HepG2 (cell line): Measurements from ENCODE around the gene C3orf18. TPM values are rescaled to one million over a fixed set of nuclear protein-coding genes. Genes with fewer than 3 reads are reported as not detected.

Experiments
- ATF3 ChIP-seq: sonication (generic); formaldehyde crosslinking; IDR thresholded peaks from 2 replicates; pipeline ENCODE4 v1.4.0; 2020; ENCODE audit warnings: missing genetic modification reagents
- CHD2 ChIP-seq: IDR thresholded peaks from 2 replicates; pipeline ENCODE4 v1.6.1; 2011; ENCODE audit warnings: low read depth, low read length, improper control_type of control experiment
- ESRRA ChIP-seq: sonication (generic); formaldehyde crosslinking; IDR thresholded peaks from 2 replicates; pipeline ENCODE4 v1.5.1; 2020; ENCODE audit warnings: mild to moderate bottlenecking, low read depth, missing genetic modification reagents
- HNF1A ChIP-seq, 2 experiments: sonication (generic) in 1 of 2; formaldehyde crosslinking in 1 of 2; IDR thresholded peaks; 2 replicates each; pipeline versions ENCODE4 v1.4.0 to v1.6.1; 2016 to 2020; ENCODE audit warnings: borderline replicate concordance in 1 of 2, low read depth in 1 of 2, mild to moderate bottlenecking in 1 of 2, missing genetic modification reagents in 1 of 2
- KAT8 ChIP-seq: IDR thresholded peaks from 2 replicates; pipeline ENCODE4 v1.6.1; 2016; ENCODE audit warnings: missing genetic modification reagents, missing compliant biosample characterization
- MXD4 ChIP-seq: IDR thresholded peaks from 2 replicates; pipeline ENCODE4 v1.6.1; 2016; ENCODE audit warnings: mild to moderate bottlenecking, missing biosample characterization, missing genetic modification reagents
- NKX3-1 ChIP-seq: sonication (generic); formaldehyde crosslinking; IDR thresholded peaks from 2 replicates; pipeline ENCODE4 v1.5.0; 2020; ENCODE audit warnings: missing genetic modification reagents
- PHF5A ChIP-seq: IDR thresholded peaks from one replicate; pipeline ENCODE4 v1.6.1; 2018; ENCODE audit warnings: low read depth, missing genetic modification reagents; ENCODE audit not compliant: unreplicated experiment
- POLR2A ChIP-seq, 2 experiments: IDR thresholded peaks; 2 replicates each; pipeline ENCODE4 v1.6.1; 2011; ENCODE audit warnings: low read depth in 2 of 2, low read length in 2 of 2, mild to moderate bottlenecking in 1 of 2, moderate library complexity in 1 of 2; ENCODE audit not compliant: insufficient read depth in 1 of 2
- RORA ChIP-seq: sonication (generic); formaldehyde crosslinking; IDR thresholded peaks from 2 replicates; pipeline ENCODE4 v1.5.0; 2020; ENCODE audit warnings: mild to moderate bottlenecking, missing genetic modification reagents, moderate library complexity
- SOX13 ChIP-seq, 3 experiments: fragments of 450-650 bp in 1 of 3; sonication (generic) in 1 of 3; formaldehyde crosslinking in 1 of 3; IDR thresholded peaks in 2 of 3; conservative IDR thresholded peaks in 1 of 3; 2 replicates each; pipeline versions ENCODE4 v1.5.0 to v1.6.1; 2016 to 2020; ENCODE audit warnings: antibody characterized with exemption in 1 of 3, mild to moderate bottlenecking in 1 of 3, missing compliant biosample characterization in 1 of 3, missing genetic modification reagents in 1 of 3, moderate library complexity in 1 of 3
- SPEN ChIP-seq: sonication (generic); formaldehyde crosslinking; IDR thresholded peaks from 2 replicates; pipeline ENCODE4 v1.5.1; 2020; ENCODE audit warnings: low read depth, mild to moderate bottlenecking, missing genetic modification reagents
- SRSF4 ChIP-seq: fragments of 200-400 bp; formaldehyde crosslinking; IDR thresholded peaks from one replicate; pipeline ENCODE4 v1.6.1; 2018; ENCODE audit warnings: mild to moderate bottlenecking, low read depth, low read length, moderate library complexity; ENCODE audit not compliant: poor library complexity, severe bottlenecking
- STAT5B ChIP-seq: sonication (generic); formaldehyde crosslinking; IDR thresholded peaks from 2 replicates; pipeline ENCODE4 v1.4.0; 2020; ENCODE audit warnings: missing genetic modification reagents
- TFDP1 ChIP-seq: IDR thresholded peaks from 2 replicates; pipeline ENCODE4 v1.6.1; 2016; ENCODE audit warnings: missing compliant biosample characterization, missing genetic modification reagents, borderline replicate concordance
- ZFX ChIP-seq: sonication (generic); formaldehyde crosslinking; IDR thresholded peaks from 2 replicates; pipeline ENCODE4 v1.4.0; 2020; ENCODE audit warnings: mild to moderate bottlenecking, low read depth, missing genetic modification reagents, moderate library complexity
- ZGPAT ChIP-seq: IDR thresholded peaks from 2 replicates; pipeline ENCODE4 v1.6.1; 2016; ENCODE audit warnings: mild to moderate bottlenecking
- ZNF263 ChIP-seq: sonication (generic); formaldehyde crosslinking; IDR thresholded peaks from 2 replicates; pipeline ENCODE4 v1.4.0; 2020; ENCODE audit warnings: missing genetic modification reagents
- ZNF513 ChIP-seq: sonication (generic); formaldehyde crosslinking; conservative IDR thresholded peaks from 2 replicates; pipeline ENCODE4 v1.5.0; 2020; ENCODE audit warnings: missing genetic modification reagents
- ZNF75D ChIP-seq: sonication (generic); formaldehyde crosslinking; IDR thresholded peaks from 2 replicates; pipeline ENCODE4 v1.8.1; 2023; ENCODE audit warnings: missing genetic modification reagents, mild to moderate bottlenecking, borderline replicate concordance
- polyA plus RNA-seq, 8 experiments: library from polyadenylated mRNA; depleted of rRNA in 3 of 8; stranded (reverse) in 7 of 8; unstranded in 1 of 8; fragments of >200 nt; fragmentation: Illumina TruSeq in 4 of 8; extraction: Trizol in 4 of 8; gene quantifications; 2 replicates each; pipeline versions ENCODE4 v1.2.1 to v1.2.3, GENCODE V29; 2011 to 2016; ENCODE audit warnings: low read depth in 4 of 8, missing spikeins in 1 of 8, mixed read lengths in 1 of 8; ENCODE audit not compliant: insufficient read depth in 1 of 8
- total RNA-seq, 5 experiments: library from RNA; depleted of rRNA; stranded (reverse); fragments of >200 nt; fragmentation: Illumina TruSeq; extraction: Trizol; gene quantifications; 2 replicates each; pipeline ENCODE4 v1.2.3, GENCODE V29; 2016; ENCODE audit warnings: low read depth in 1 of 5

C3orf18 gene
- total and polyA plus RNA-seq, 2 of the 13 experiments (the other 11 are each of a cell fraction or from before 2014, with no cell fraction given), result 1.6 to 4.8 TPM

- TF ChIP-seq PHF5A (CRISPR knock-in tag), result peak; percentile 56
- no peak for TF ChIP-seq ZFX
- TF ChIP-seq SOX13 (IDR thresholded peaks at IDR 0.05), result no peak
- peak in 1 of 2 experiments; percentile 80; a peak in 2 of 4 replicates for TF ChIP-seq SOX13 (CRISPR knock-in tag; conservative IDR thresholded peaks at IDR 0.05 in 1 of 2, IDR thresholded peaks at IDR 0.05 in 1 of 2)
- TF ChIP-seq CHD2, result peak; percentile 62; the same call in 1 of the 2 replicates
- peak; percentile 38; the same call in 1 of the 2 replicates for TF ChIP-seq ESRRA (CRISPR knock-in tag)
- no peak; a peak in 1 of 4 replicates for TF ChIP-seq POLR2A (IDR thresholded peaks at IDR 0.05; ENCODE audit: insufficient read depth in 1 of 2, low read depth in 2 of 2, low read length in 2 of 2)
- TF ChIP-seq HNF1A (IDR thresholded peaks at IDR 0.05; ENCODE audit: low read depth), result peak; percentile 19; the same call in 1 of the 2 replicates
- TF ChIP-seq HNF1A (CRISPR knock-in tag; IDR thresholded peaks at IDR 0.05; ENCODE audit: borderline replicate concordance), result peak; percentile 68; the same call in 1 of the 2 replicates
- TF ChIP-seq ZNF513 (CRISPR knock-in tag), result no peak
- 0 out of 2 replicates have a peak, but pooled peaks have one; percentile 35 for TF ChIP-seq KAT8
- TF ChIP-seq TFDP1 (CRISPR knock-in tag), result no peak
- TF ChIP-seq ZNF263 (CRISPR knock-in tag), result no peak
- TF ChIP-seq MXD4 (CRISPR knock-in tag), result 0 out of 2 replicates have a peak, but pooled peaks have one; percentile 34
- no peak; the same call in 1 of the 2 replicates for TF ChIP-seq SPEN
- TF ChIP-seq NKX3-1 (CRISPR knock-in tag), result 0 out of 2 replicates have a peak, but pooled peaks have one; percentile 42
- TF ChIP-seq ATF3 (CRISPR knock-in tag), result no peak
- TF ChIP-seq RORA (CRISPR knock-in tag), result no peak
- no peak for TF ChIP-seq SRSF4
- TF ChIP-seq ZNF75D (CRISPR knock-in tag), result no peak
- TF ChIP-seq ZGPAT (CRISPR knock-in tag), result peak; percentile 35
- TF ChIP-seq STAT5B (CRISPR knock-in tag), result no peak
Measured at GRCh38 chr3:50588759-50589433, 21.3 kb upstream of the C3orf18 start (continued).
